Right lobe of liver (tissue), 6 donors: ENCODE results near the gene SAMD15. TPM values are rescaled to one million over a fixed set of nuclear protein-coding genes. Genes with fewer than 3 reads are reported as not detected.

ENCODE experiments used
- ATAC-seq, 4 donors: fragments of 200-7000 bp; cut with Tn5 transposase; one replicate each; pipeline ENCODE4 v1.9.1; 2020; ENCODE audit warnings: mild to moderate bottlenecking in 4 of 4, moderate library complexity in 4 of 4
- DNase-seq, 3 donors: peaks; one replicate each; pipeline ENCODE4 v3.0.0-alpha.2; 2020
- H3K27ac ChIP-seq, 3 donors: fragments of 200-600 bp; one replicate each; pipeline ENCODE4 v1.8.0; 2022
- H3K27me3 ChIP-seq, 2 donors: fragments of 200-600 bp; one replicate each; pipeline ENCODE4 v1.8.0; 2022
- H3K36me3 ChIP-seq, 4 donors: fragments of 200-600 bp; sonication (generic) in 1 of 4; one replicate each; pipeline versions ENCODE4 v1.5.1 to v1.8.0; 2017 to 2022; ENCODE audit warnings: control low read depth in 1 of 4
- H3K4me1 ChIP-seq, 4 donors: fragments of 200-600 bp; sonication (generic) in 1 of 4; one replicate each; pipeline versions ENCODE4 v1.5.1 to v1.8.0; 2017 to 2022; ENCODE audit warnings: control low read depth in 1 of 4
- H3K4me3 ChIP-seq, 3 donors: fragments of 200-600 bp; one replicate each; pipeline ENCODE4 v1.8.0; 2022
- H3K9me3 ChIP-seq, 4 donors: fragments of 200-600 bp; sonication (generic) in 1 of 4; one replicate each; pipeline versions ENCODE4 v1.5.1 to v1.8.0; 2017 to 2022; ENCODE audit warnings: control low read depth in 1 of 4
- POLR2A ChIP-seq: fragments of 450-650 bp; IDR thresholded peaks from one replicate; pipeline ENCODE4 v1.6.1; 2017; ENCODE audit warnings: antibody characterized with exemption, mild to moderate bottlenecking
- WGBS: methylation state at CpG from one replicate; pipeline ENCODE4 v1.1.6; 2018; ENCODE audit warnings: low coverage, low lambda C conversion rate; ENCODE audit not compliant: insufficient coverage; ENCODE audit errors: missing lambda C conversion rate; 5-methylcytosine and 5-hydroxymethylcytosine counted together
- intact Hi-C, 2 donors: fragments of 100-400 bp; cut with DNase I; formaldehyde crosslinking; loops; one replicate each; pipeline versions ENCODE4 v1.11.2 to v1.14.1; 2022
- total RNA-seq, 6 experiments: library from RNA; depleted of rRNA in 2 of 6; stranded (reverse); fragments of >200 nt in 2 of 6; fragmentation: NEBNext Ultra II Directional in 3 of 6; extraction: Animal tissue kit (Norgen Biotek cat#: 25700) in 3 of 6; gene quantifications; one replicate each; pipeline versions ENCODE4 v1.1.0 to v1.2.4, GENCODE V29; 2016 to 2023
- TF ChIP-seq, protein P1 (sequence below), 4 donors: fragments of 200-600 bp in 3 of 4; fragments of 450-650 bp in 1 of 4; IDR thresholded peaks; one replicate each; pipeline versions ENCODE4 v1.5.1 to v1.8.0; 2016 to 2022; ENCODE audit warnings: antibody characterized with exemption in 4 of 4, mild to moderate bottlenecking in 2 of 4
- donor health status: DM: no; HTN: yes; CAD: no.
- donor health status: DM: no; HTN: no; CAD: no.
- donor health status: DM: no; HTN: no; CAD: no.
- donor health status: DM: no; HTN: yes; CAD: no.
- donor health status: DM: no; HTN: yes; CAD: no.

SAMD15 gene
- total RNA-seq, 6 experiments from 2014 or later = 0.12 to 0.42 (median 0.31) TPM; not detected in 2

DNA sequence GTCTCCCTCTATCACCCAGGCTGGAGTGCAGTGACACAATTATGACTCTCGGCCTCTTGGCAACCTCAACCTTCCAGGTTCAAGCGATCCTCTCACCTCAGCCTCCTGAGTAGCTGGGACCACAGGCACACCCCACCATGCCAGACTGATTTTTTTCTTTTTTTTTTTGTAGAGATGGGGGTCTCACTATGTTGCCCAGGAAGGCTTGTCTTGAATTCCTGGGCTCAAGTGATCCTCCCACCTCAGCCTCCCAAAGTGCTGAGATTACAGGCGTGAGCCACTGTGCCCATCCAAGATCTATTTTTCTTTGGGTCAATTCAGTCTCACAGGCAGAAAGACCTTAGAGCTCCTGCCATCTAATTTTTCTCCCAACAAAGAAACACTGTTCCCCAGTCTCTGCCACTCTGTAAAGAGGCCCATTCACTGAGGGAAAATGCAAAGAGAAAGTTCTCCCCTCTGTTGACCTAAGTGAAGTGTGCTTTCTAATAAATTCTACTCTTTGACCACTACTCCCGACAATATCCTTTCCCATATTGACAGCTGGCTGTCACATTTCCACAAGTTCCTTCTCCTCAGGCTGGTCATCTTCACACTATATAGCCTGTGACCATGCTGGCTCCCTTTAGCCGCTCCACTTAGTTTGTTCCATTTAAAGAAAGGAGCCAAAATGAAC lies 23.6 kb upstream of the SAMD15 start:
- TF ChIP-seq, protein P1, sequence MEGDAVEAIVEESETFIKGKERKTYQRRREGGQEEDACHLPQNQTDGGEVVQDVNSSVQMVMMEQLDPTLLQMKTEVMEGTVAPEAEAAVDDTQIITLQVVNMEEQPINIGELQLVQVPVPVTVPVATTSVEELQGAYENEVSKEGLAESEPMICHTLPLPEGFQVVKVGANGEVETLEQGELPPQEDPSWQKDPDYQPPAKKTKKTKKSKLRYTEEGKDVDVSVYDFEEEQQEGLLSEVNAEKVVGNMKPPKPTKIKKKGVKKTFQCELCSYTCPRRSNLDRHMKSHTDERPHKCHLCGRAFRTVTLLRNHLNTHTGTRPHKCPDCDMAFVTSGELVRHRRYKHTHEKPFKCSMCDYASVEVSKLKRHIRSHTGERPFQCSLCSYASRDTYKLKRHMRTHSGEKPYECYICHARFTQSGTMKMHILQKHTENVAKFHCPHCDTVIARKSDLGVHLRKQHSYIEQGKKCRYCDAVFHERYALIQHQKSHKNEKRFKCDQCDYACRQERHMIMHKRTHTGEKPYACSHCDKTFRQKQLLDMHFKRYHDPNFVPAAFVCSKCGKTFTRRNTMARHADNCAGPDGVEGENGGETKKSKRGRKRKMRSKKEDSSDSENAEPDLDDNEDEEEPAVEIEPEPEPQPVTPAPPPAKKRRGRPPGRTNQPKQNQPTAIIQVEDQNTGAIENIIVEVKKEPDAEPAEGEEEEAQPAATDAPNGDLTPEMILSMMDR (IDR thresholded peaks at IDR 0.05) = no peak
- no peak for TF ChIP-seq POLR2A
- 83% methylated on average over 4 of the region's 5 CpGs for WGBS
- Histone ChIP-seq H3K4me1 (peaks cover 0 to 5% (median 0%) of the 10 kb centered on the region in 4 donors), H3K4me3 (no peak overlapping the region), H3K27ac (no peak overlapping the region), H3K27me3 (no peaks in the 10 kb centered on the region), H3K36me3 (no peaks in the 10 kb centered on the region), H3K9me3 (no peaks in the 10 kb centered on the region)
- intact Hi-C loops = no loop called here
- ATAC-seq (peak in 1 of 4 donors; percentile 31), DNase-seq (no peak)

DNA sequence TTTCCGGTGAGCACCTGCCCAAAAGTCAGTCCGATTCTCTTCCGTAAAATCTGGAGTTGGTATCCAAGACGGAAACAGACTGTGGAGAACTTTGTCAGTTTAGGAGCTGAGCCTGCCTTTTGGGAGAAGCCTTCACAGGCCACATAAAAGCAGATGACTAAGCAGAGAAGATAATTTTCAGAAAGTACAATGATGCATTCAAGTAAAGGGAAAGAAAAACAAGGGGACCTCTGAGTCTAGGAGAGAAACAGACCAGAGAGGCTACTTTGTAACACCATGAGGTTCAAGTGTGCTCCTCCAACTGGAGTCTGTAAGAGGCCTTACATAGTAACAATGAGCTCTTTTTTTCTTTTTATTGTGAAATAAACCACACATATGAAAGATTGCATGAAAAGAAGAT lies 21.4 kb upstream of the SAMD15 start:
- TF ChIP-seq, protein P1 (IDR thresholded peaks at IDR 0.05) = no peak
- TF ChIP-seq POLR2A = no peak
- no peak overlapping the region for H3K4me3 ChIP-seq
- no peaks in the 10 kb centered on the region for H3K36me3 ChIP-seq
- 98% methylated on average over 4 of the region's 4 CpGs for WGBS
- no peak overlapping the region for H3K27ac ChIP-seq
- H3K9me3 ChIP-seq = no peaks in the 10 kb centered on the region
- peaks cover 0 to 5% (median 0%) of the 10 kb centered on the region in 4 donors for H3K4me1 ChIP-seq
- ATAC-seq (no peak), DNase-seq (no peak)
- no peaks in the 10 kb centered on the region for H3K27me3 ChIP-seq
- intact Hi-C loops = no loop called here

DNA sequence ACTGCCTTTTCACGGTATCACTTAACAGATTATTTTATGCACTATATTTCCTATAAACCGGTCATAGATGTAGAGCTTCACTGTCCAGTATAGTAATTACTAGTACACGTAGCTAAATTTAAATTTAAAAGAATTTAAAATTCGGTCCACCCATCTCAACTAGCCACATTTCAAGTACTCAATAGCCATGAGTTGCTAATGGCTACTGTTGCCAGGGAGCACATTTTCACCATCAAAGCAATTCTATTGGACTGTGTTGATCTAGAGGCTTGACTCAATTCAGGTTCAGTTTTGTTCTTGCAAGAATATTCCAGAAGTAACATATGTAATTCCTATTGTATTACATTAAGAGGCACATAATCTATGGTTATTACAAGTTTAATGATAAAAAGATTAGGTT lies 20.3 kb upstream of the SAMD15 start:
- Histone ChIP-seq H3K4me3 (no peak overlapping the region), H3K9me3 (no peaks in the 10 kb centered on the region), H3K4me1 (peaks cover 0 to 5% (median 0%) of the 10 kb centered on the region in 4 donors), H3K27me3 (no peaks in the 10 kb centered on the region), H3K36me3 (no peaks in the 10 kb centered on the region), H3K27ac (no peak overlapping the region)
- DNase-seq (no peak), ATAC-seq (no peak)
- WGBS = 97% methylated on average over 4 of the region's 4 CpGs
- intact Hi-C loops = no loop called here
- TF ChIP-seq POLR2A = no peak
- TF ChIP-seq, protein P1 (IDR thresholded peaks at IDR 0.05) = no peak

DNA sequence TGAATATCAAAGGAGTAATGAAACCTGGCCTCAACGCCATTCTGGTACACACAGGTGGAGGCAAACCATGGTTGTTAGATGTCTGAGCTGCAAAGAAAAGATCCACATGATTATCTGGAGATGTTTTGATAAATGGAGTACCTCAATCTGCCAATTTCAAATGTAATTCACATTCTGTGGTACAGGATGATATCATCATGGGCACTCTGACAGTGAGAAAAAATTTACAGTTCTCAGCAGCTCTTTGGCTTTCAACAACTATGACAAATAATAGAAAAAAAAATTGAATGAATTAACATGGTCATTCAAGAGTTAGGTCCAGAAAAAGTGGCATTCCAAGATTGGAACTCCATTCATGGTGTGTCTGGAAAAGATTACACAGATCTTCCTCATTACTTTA lies 17.6 kb upstream of the SAMD15 start:
- H3K4me3 ChIP-seq = no peak overlapping the region
- intact Hi-C loops = no loop called here
- H3K4me1 ChIP-seq = no peaks in the 10 kb centered on the region
- ATAC-seq = no peak
- WGBS = 100% methylated on average over 1 of the region's 1 CpG
- TF ChIP-seq POLR2A = no peak
- TF ChIP-seq, protein P1 (IDR thresholded peaks at IDR 0.05) = no peak
- no peaks in the 10 kb centered on the region for H3K9me3 ChIP-seq
- no peaks in the 10 kb centered on the region for H3K36me3 ChIP-seq
- DNase-seq = no peak
- no peak overlapping the region for H3K27ac ChIP-seq
- H3K27me3 ChIP-seq = no peaks in the 10 kb centered on the region
